LNCAP (cell line): ENCODE results near the gene SLC6A6.

ENCODE experiments used
- CTCF ChIP-seq: fragments of 450-650 bp; IDR thresholded peaks from 2 replicates; pipeline ENCODE4 v1.5.1; 2017; ENCODE audit warnings: mild to moderate bottlenecking

The SLC6A6 gene

DNA sequence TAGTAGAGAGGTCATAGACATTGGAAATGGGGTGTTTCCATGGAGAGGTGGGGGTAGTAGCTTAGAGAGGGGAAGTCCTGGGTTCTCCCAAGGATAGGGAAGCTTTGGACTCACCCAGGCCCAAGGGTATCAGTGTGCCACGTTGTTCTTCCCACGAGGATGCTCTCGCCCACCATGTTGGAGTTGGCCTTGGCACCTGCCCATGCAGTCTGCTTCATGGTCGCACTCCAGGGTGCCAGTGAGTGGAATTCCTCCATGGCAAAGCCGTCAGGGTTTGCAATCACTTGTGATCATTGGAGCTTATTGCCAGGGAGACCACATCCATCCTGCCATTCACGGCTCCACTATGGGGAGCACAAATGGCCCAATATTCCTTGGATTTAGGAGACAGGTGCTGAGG lies 77.2 kb downstream of the SLC6A6 start:
- no peak for TF ChIP-seq CTCF

DNA sequence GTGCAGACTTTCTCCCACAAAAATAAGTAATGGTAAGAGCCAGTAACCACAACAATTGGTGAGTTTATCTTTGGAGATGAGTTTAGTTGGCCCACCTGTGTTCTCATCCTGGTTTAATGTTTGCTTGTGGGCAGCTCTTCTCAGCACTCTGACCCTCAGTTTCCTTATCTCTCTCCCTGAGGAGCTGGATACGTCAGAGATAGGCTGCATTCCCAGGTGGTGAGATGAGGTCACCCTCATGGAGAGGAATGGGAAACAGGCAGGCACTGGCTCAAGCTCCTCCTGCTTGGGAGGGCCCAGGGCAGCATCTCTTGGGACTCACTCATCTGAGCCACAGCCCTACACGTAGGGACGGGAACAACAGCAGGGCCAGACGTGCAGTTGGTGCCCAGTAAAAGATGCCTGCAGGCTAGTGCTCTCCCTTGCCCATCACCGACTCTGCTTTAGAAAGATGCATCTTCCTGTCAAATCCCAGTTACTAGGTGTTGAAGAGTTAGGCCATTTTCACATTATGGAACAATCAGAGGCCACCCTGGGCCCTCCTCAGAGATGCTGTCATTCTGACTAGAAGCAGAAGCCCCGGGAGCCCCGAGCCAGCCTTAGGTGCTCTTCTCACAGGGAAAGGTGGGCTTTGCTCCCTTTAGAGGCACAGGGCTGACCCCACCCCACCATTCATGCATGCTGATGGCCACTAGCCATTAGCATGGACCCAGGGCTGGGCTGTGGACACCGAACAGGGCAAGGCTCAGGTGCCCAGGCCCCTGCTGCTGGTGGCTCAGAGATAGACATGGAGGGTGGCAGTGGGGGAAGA lies 78.0 kb downstream of the SLC6A6 start:
- TF ChIP-seq CTCF, result no peak

DNA sequence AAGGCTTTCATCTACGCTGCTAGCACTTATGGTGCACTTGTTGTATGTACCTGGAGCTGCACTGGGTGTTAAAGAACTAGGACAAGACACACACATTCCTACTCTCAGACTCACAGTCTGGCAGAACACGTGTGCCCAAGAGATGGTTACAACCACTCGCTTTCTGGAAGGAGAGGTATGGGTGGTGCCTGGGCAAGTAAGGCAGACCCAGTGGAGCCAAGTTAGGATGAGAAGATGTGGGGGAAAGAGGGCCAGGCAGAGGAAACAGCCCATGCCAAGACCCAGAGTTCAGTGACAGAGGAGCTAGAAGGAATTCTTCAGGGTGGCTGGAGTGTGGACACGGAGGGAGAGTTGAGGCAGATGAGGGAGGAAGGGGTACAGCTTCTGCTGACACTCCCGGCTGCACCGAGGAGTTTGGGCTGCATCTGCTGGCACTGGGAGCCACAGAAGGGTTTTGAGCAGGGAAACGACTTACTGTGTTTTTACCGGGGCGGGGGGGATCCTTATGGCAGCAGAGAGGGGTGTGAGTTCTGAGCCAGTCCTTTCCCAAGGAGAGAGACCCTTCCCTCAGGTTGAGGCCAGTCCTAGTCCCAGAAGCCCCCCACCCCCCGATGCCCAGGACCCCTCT lies 78.7 kb downstream of the SLC6A6 start:
- no peak for TF ChIP-seq CTCF

DNA sequence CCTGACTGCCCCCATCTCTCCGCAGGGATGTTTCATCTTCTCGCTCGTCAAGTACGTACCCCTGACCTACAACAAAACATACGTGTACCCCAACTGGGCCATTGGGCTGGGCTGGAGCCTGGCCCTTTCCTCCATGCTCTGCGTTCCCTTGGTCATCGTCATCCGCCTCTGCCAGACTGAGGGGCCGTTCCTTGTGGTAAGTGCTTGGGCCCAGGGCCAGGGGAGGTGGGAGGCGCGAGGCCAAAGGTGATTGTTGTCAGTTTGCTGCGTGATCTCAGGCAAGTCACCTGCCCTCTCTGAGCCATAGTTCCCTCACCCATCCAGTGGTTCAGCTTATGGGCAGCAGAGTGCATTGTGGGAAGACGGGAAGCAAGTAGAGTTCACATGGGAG lies 79.2 kb downstream of the SLC6A6 start:
- TF ChIP-seq CTCF, result no peak

GRCh38 chr3:14482271-14482721 lies 79.9 kb downstream of the SLC6A6 start:
- TF ChIP-seq CTCF, result no peak

DNA sequence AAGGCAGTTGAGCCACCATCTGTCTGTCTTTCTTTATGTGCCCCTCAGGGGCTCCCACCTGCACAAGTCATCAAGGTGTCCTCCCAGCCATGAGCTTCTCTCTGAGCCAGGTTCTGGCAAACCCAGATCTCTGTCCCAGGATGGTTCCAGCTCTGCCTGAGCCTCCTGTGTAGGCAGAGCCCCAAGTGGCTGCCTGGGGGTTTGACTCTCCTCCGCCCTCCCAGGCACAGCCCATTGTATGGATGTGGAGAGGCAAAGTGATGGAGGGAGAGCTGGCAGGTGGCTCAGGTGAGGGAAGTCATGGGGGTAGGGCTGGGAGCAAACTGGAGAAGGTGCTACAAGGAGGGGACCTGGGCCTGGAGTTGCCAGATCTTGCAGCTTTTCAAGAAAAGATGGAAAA lies 80.9 kb downstream of the SLC6A6 start:
- no peak for TF ChIP-seq CTCF

- no peak for TF ChIP-seq CTCF
Observed at GRCh38 chr3:14484741-14485140, 82.3 kb downstream of the SLC6A6 start.
